GM10248 (cell line): ENCODE data around the gene TPX2.

ENCODE experiments used
- CTCF ChIA-PET: fragments of 300-600 bp; sonication (Branson Sonifier 250); formaldehyde crosslinking; extraction: SDS; loops from one replicate; lab custom pipeline; 2021; ENCODE audit warnings: antibody characterized with exemption; lab: Yijun Ruan, JAX
- POLR2A ChIA-PET: fragments of 350-650 bp; sonication (Branson Sonifier 250); formaldehyde crosslinking; extraction: SDS; loops from one replicate; lab custom pipeline; 2020; ENCODE audit warnings: antibody characterized with exemption; lab: Yijun Ruan, JAX
- DNase-seq: peaks from one replicate; pipeline ENCODE4 v3.0.0; 2012; ENCODE audit errors: extremely low spot score
- TF ChIP-seq, protein P1 (sequence below): IDR thresholded peaks from 2 replicates; pipeline ENCODE4 v1.5.1; 2012; ENCODE audit warnings: mild to moderate bottlenecking, low read depth; ENCODE audit errors: extremely low read depth, missing control alignments, control extremely low read depth

Gene TPX2

GRCh38 chr20:31759836-31760518 is 20.9 kb downstream of the TPX2 start:
- ChIA-PET POLR2A (no interaction called here), CTCF (interaction anchor here (1.2 to 4.9 kb wide), 2 partner anchors 12 to 36 kb away, joined by 7 to 32 read pairs; no protein-coding TSS in a partner anchor)
- TF ChIP-seq, protein P1, sequence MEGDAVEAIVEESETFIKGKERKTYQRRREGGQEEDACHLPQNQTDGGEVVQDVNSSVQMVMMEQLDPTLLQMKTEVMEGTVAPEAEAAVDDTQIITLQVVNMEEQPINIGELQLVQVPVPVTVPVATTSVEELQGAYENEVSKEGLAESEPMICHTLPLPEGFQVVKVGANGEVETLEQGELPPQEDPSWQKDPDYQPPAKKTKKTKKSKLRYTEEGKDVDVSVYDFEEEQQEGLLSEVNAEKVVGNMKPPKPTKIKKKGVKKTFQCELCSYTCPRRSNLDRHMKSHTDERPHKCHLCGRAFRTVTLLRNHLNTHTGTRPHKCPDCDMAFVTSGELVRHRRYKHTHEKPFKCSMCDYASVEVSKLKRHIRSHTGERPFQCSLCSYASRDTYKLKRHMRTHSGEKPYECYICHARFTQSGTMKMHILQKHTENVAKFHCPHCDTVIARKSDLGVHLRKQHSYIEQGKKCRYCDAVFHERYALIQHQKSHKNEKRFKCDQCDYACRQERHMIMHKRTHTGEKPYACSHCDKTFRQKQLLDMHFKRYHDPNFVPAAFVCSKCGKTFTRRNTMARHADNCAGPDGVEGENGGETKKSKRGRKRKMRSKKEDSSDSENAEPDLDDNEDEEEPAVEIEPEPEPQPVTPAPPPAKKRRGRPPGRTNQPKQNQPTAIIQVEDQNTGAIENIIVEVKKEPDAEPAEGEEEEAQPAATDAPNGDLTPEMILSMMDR: no peak
- no peak for DNase-seq

GRCh38 chr20:31760519-31761240 is 21.6 kb downstream of the TPX2 start:
- TF ChIP-seq, protein P1: no peak
- ChIA-PET CTCF (interaction anchor here (1.2 to 4.9 kb wide), 2 partner anchors 13 to 37 kb away, joined by 7 to 32 read pairs; no protein-coding TSS in a partner anchor), POLR2A (no interaction called here)
- no peak for DNase-seq

DNA sequence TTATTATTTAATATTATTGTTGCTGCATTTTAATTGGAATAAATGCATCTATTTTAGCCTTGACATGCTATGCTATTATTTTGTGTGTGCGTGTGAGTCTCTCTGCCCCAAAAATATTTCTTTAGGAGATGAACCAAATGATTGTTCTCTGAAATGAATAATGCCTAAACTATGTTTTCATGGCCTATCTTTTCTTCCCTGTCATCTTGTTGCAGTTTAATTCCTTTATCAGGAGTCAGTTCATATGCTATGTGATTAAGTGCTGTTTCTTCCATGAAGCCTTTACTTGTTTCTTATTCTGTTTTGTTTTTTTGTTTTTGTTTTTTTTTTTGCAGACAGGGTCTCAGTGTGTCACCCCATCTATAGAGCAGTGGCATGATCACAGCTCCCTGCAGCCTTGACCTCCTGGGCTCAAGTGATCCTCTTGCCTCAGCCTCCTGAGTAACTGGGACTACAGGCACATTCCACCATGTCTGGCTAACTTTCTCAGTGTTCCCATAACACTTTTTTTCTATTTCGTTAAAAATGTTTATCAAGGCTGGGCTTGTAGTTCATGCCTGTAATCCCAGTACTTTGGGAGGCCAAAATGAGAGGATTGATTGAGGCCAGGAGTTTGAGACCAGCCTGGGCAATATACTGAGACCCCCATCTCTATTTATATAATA is 25.7 kb downstream of the TPX2 start:
- ChIA-PET POLR2A (no interaction called here), CTCF (no interaction called here)
- no peak for DNase-seq
- TF ChIP-seq, protein P1: no peak

DNA sequence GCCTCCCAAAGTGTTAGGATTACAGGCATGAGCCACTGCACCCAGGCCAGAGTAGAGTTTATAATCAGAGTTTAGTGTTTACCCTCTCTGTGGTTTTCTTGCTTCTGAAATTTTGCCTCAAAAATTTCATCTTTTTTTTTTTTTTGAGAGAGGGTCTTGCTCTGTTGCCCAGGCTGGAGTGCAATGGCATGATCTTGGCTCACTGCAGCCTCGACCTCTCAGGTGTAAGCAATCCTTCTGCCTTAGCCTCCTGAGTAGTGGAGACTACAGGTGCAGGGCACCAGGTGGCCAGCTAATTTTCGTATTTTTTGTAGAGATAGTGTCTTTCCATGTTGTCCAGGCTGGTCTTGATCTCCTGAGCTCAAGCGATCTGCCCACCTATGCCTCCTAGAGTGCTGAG is 28.7 kb downstream of the TPX2 start:
- ChIA-PET CTCF (interaction anchor here (1.1 to 1.7 kb wide), 3 partner anchors 14 to 44 kb away, joined by 3 to 5 read pairs (median 4); no protein-coding TSS in a partner anchor), POLR2A (no interaction called here)
- no peak for DNase-seq
- TF ChIP-seq, protein P1: no peak

- DNase-seq: no peak
- ChIA-PET POLR2A (no interaction called here), CTCF (no interaction called here)
- TF ChIP-seq, protein P1: no peak
Observed at GRCh38 chr20:31769681-31770080, 30.6 kb downstream of the TPX2 start.

DNA sequence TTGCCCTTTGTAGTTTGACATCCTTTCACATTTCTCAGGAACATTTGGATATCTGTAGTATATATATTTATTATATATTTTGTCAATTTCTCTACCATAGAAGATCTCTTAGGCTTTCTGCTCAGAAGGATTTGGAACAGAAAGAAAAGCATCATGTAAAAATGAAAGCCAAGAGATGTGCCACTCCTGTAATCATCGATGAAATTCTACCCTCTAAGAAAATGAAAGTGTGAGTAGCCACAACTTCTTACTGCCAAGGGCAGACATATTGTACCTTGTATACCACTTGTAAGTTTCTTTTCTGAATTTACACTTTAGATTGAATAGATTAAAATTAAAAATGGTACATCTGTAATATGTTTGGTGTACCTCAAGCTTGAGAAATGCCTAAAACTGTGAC is 31.2 kb downstream of the TPX2 start:
- ChIA-PET POLR2A (no interaction called here), CTCF (interaction anchor here (1.3 kb wide), 1 partner anchor 47 kb away, joined by 3 read pairs; no protein-coding TSS in a partner anchor)
- TF ChIP-seq, protein P1: no peak
- no peak for DNase-seq
